Measurements from ENCODE around the gene UBE2E2.

Gene UBE2E2

DNA sequence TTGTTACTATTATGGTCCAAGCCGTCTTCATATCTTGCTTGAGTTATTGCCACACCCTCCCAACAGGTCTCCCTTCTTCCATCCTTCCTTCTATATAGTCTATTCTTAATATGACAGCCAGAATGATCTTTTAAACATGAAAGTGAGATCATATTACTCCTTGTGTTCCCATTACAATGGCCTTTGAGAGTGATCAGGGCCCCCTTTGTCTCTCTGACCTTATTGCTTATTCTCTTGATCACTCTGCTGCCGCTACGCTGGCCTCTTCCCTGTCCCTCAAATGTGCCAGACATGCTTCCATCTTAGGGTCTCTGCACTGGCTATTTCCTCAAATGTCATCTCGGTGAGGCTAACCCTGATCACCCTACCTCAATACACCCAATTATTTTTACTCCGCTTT, 38.1 kb downstream of the UBE2E2 start:
- DNase-seq: no peak

GRCh38 chr3:23242106-23242505, 39.0 kb downstream of the UBE2E2 start:
- no peak for DNase-seq

DNA sequence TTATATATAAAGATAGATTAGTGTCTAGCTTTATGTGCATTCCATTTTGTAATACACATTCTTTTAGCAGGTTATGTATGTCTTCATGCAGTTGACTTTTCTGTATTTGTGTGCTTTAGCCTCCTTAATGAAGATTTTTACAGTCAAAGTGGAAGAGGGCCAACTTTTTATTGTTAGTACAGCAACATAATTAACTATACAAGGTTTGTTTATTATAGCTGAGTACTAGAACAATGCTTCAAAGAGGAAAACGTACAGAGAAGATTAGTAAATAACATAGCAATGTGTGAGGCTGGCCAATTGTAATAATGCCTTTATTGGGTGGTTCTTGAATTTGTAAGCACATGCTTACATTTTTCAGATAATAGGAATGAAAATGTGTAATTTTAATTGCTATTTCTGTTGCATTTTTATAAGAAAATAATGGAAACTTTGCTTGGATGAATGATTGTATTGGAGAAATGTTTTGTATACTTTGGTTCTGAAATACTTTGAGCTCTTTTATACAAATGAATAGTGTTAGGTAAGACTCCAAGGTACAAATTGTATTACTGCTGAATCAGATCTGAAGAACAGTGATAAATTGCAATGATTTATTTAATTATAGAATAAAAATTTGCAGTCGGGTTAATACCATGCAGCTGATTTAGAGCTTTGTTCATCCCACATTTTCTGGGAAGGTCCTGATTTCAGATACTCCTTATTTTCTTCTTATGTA, 41.4 kb downstream of the UBE2E2 start:
- no peak for DNase-seq

GRCh38 chr3:23246651-23247050, 43.5 kb downstream of the UBE2E2 start:
- DNase-seq: no peak

GRCh38 chr3:23248594-23249131, 45.5 kb downstream of the UBE2E2 start:
- DNase-seq: no peak

DNA sequence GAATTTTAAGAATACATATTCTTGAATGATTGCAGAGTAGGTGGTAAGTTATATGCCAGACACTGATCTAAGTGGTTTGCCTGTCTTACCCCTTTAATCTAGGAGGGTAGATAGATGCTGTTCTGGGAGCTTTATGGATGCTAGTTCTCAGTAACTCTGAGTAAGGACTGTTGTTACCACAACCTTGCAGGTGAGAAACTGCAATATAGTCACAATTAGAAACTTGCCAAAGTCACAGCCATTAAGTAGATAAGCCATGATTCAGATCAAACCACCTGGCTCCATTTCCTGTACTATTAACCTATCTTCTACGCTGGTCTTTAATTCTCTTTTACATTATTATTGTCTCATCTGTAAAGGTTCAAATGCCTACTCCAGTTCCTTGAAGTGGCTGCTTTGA, 46.8 kb downstream of the UBE2E2 start:
- DNase-seq: no peak

DNA sequence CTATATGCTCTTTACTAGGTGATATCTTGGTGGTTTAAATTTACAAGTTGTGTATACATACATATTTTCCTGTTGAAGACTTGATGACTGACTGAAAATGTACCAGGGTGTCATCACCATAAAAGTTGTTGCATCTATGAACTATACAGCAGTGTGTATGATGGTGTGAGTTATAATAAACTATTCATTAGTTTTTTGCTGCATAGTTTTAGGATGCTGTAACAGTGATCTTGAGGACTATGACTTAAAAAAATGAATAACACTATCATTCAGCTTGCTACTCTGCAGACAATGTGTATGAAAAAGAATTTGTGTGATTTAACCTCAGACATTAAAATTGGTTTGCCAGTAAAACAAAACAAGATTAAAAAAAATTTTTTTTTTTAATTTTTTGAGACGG, 49.0 kb downstream of the UBE2E2 start:
- no peak for DNase-seq

GRCh38 chr3:23253214-23253613, 50.1 kb downstream of the UBE2E2 start:
- DNase-seq: no peak

- no peak for DNase-seq
Measured at GRCh38 chr3:23254282-23254681, 51.2 kb downstream of the UBE2E2 start.

DNA sequence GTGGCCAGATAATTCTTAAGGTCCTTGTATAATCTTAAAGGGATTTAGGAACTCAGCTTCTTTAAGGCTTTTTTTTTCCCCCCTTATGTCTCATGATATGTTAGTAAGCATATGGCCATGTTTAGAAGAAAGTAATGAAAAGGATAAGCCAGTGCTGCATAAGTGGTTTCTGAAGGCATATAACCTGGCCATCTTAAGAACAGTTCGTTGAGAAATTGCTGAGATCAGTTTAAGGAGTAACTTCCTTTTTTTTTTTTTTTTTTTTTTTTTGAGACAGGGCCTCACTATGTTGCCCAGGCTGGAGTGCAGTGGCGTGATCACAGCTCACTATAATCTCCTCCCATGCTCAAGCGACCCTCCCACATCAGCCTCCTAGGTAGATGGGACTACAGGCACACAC, 51.7 kb downstream of the UBE2E2 start:
- no peak for DNase-seq

DNA sequence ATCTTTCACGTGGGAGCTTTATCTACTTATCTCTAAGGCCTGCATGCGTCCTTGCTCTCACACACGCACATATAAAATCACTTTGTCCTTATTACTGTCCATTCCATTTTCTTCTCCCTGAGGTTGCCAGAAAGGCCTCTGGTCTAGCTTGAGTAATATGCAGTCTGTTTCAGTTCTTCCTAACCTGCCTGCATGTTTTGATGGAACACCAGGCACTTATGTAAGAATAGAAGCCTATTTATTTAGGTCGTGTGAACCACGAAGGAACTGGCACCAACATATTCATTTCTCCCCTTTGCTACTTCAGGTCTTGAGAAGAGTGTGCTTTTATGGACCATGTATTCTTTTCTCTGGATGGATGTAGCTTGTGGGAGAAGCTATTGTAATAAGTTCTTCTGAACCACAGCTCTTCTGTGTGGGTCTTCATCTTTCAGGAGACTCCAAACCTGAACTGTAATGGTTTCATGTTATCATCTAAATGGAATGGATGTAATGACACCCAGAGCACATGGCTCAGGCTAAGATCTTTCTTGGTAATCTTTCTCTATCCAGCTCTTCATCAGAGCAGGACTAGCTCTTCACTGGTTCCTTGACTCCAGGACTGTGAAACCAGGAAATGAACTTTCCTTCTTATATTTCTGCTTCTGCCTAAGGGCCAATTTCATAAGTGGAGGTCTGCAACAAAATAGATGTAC, 53.8 kb downstream of the UBE2E2 start:
- no peak for DNase-seq

GRCh38 chr3:23258110-23258509, 55.0 kb downstream of the UBE2E2 start:
- DNase-seq: no peak

DNA sequence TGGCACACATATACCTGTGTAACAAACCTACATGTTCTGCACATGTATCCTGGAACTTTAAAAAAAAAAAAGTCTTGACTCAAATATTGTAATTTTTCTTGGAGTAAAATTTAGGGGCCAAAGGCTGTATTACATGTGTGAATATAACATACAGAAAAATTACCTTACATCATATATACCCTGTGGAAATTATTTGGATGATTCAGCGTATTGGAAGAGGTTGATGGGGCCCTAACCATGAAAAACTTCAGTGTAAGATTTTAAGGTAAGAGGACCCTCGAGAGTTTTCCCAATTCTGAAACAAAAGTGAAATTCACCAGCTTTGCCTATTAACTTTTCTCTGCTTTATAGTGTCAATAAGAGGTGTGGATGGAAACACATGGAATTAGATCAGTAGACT, 56.4 kb downstream of the UBE2E2 start:
- DNase-seq: no peak

GRCh38 chr3:23262766-23263165, 59.6 kb downstream of the UBE2E2 start:
- no peak for DNase-seq

GRCh38 chr3:23263796-23264195, 60.7 kb downstream of the UBE2E2 start:
- no peak for DNase-seq

DNA sequence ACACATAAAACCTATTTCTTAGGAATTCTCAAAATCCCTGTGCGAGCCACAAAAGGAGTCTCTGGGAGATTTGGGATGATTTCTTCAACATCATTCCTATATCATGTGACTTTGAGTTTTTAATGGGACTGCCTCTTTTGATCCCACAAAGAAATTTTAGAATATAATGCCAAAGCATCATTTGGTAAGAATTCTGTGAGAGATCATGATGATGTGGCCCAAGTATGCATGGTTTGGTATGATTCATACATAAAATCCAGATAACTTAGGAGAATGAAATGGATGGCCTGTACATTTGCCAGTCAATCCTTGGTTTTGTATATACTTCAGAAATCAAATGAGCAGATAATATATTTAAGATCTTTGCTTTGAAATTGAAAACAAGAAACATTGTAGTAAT, 61.3 kb downstream of the UBE2E2 start:
- no peak for DNase-seq

DNA sequence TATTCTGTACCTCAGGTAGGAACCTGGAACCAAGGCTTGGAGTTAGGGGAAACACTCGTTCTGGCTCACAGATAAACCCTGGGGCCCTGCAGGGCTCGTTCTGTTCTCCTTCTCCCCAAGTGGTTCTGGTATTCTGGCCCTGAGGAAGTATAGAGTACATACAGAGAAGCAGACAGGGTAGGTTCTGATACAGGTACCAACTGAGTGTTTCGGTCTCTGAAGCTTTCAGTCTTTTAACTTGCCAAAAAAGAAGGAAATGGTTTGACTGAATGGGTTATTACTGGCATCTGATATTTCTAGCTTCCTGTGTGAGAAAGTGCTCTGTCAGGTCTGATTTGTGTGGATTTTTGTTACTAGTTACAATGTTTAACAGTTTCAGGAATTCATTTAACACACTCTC, 67.3 kb downstream of the UBE2E2 start:
- DNase-seq: no peak

- DNase-seq: no peak
Measured at GRCh38 chr3:23271876-23272741, 69.0 kb downstream of the UBE2E2 start.

DNA sequence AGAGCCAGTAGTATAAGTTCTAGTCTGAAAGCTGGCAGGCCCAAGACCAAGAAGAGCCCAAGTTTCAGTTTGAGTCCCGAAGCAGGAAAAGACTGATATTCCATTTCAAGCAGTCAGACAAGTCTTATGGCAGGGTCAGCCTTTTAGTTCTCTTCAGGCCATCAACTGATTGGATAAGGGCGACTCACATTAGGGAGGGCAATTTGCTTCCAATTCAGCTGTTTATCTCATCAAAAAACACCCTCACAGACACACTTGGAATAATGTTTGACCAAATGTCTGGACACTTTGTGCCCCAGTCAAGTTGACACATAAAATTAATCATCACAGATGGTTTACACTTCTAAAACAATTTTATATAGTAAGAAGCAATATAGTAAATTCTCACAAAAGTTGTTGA, 69.7 kb downstream of the UBE2E2 start:
- DNase-seq: no peak

DNA sequence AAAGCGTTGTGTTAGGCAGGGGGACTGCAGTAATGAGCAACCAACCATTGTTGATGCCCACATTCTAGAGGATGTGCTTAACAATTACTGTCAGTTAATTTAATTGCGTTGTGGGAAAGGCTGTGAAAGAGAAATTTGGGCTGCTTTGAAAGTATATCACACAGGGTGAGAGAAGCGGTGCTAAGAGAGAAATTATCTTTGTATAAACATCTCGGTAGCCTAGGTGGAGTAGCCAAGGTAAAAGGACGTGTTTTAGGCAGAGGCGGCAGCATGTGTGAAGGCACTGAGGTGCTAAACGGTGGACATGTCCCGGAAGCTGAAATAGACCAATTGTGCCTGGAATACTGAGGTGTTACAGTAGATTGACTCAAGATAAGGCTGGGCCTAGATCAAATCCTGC, 71.9 kb downstream of the UBE2E2 start:
- no peak for DNase-seq

DNA sequence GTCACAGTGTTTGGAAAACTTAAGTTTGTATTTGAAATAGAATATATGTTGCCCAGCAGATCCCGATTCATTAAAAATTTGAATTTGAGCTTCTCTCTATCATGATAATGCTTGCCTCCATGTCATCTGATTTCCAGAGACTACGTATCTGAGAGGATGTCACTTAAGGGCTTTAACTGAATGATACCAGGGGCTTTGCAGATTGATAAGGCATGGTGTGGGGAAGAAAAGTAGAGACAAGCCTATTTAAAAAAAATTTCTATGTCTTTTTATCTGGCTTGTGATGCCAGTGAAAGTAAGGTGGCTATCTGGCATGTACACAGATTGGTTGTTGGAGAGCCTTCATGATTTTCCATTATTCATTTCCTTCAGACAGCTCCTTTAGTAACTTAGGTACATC, 72.7 kb downstream of the UBE2E2 start:
- no peak for DNase-seq

GRCh38 chr3:23276913-23277658, 74.0 kb downstream of the UBE2E2 start:
- no peak for DNase-seq

GRCh38 chr3:23277688-23278087, 74.6 kb downstream of the UBE2E2 start:
- no peak for DNase-seq

All from activated T-cell treated with anti-CD3 and anti-CD28 coated beads, Interleukin-2, amount 50 U/mL, for 1 hour (primary cell).